Measurements from ENCODE around the gene SLC7A11. TPM values are rescaled to one million over a fixed set of nuclear protein-coding genes. Genes with fewer than 3 reads are reported as not detected.

Gene SLC7A11
- total and polyA plus RNA-seq, 2 donors: 0.47 to 0.87 TPM

DNA sequence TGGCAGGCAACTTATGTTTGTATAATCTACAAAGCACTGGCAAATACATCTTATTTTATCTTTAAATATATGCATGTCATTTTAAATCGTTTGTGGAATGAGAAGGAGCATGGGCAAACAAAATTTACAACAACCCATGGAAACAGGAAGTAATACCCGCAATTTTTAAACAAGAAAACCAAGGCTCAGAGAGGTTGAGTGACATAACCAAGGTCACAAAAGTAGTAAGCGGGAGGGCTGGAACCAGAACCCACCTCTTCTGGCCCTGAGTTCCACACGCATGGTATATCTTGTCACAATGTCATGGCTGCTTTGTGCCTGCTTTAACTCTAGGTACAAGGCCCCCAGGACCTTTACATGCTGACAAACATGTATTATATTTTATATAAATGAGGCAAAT is 52.9 kb downstream of the SLC7A11 start:
- Histone ChIP-seq H3K4me3 (ENCODE audit: low read length in 2 of 2) (no peak overlapping the region), H3K27me3 (ENCODE audit: control insufficient read depth in 2 of 2, insufficient read depth in 1 of 2, low read length in 1 of 2) (no peaks in the 10 kb centered on the region), H3K36me3 (ENCODE audit: control insufficient read depth in 2 of 2, insufficient read depth in 2 of 2, low read length in 1 of 2) (no peaks in the 10 kb centered on the region), H3K4me1 (ENCODE audit: control insufficient read depth in 2 of 2, insufficient read depth in 2 of 2, low read length in 2 of 2) (no peaks in the 10 kb centered on the region), H3K9me3 (ENCODE audit: control insufficient read depth in 2 of 2, insufficient read depth in 1 of 2, low read length in 1 of 2) (no peaks in the 10 kb centered on the region), H3K27ac (ENCODE audit: low read depth in 1 of 2, low read length in 1 of 2) (no peak overlapping the region)
- DNase-seq (ENCODE audit: low read depth in 6 of 9, low spot score in 9 of 9): no peak
- WGBS: 76% methylated on average over 4 of the region's 4 CpGs

DNA sequence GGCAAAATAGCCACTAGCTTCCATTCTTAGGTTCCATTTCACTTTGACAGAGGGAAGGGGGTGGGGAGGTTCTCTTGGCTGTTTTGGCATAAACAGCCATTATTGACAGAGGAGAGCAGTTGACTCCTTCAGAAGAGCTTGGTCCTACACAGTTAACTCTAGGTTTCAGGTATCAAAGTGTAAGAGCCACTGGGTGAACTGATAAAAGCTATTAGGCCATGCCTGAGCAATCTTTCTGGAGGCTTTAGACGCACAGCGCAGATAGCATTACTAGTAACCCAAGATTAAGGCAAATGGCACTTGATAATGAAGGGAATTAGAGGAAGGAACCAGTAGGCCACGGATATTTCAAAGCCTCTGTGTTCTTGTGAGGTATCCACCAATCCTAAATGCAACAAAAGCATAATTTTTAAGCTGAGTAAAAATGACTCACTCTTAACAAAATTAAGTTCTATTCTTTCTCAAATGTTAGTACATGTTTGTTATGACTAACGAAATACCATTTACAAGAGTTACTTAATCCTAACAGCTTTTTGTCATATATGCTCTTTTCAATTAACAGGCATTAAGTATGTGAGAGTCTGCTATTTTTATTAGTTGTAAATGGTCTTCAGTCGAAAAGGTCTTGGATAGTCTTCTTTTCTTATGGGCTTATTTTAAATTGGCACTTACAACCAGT is 53.6 kb downstream of the SLC7A11 start:
- Histone ChIP-seq H3K27ac (ENCODE audit: low read depth in 1 of 2, low read length in 1 of 2) (no peak overlapping the region), H3K4me1 (ENCODE audit: control insufficient read depth in 2 of 2, insufficient read depth in 2 of 2, low read length in 2 of 2) (no peaks in the 10 kb centered on the region), H3K36me3 (ENCODE audit: control insufficient read depth in 2 of 2, insufficient read depth in 2 of 2, low read length in 1 of 2) (no peaks in the 10 kb centered on the region), H3K4me3 (ENCODE audit: low read length in 2 of 2) (no peak overlapping the region), H3K27me3 (ENCODE audit: control insufficient read depth in 2 of 2, insufficient read depth in 1 of 2, low read length in 1 of 2) (no peaks in the 10 kb centered on the region), H3K9me3 (ENCODE audit: control insufficient read depth in 2 of 2, insufficient read depth in 1 of 2, low read length in 1 of 2) (no peaks in the 10 kb centered on the region)
- 94% methylated on average over 5 of the region's 5 CpGs for WGBS
- DNase-seq (ENCODE audit: low read depth in 6 of 9, low spot score in 9 of 9): no peak

DNA sequence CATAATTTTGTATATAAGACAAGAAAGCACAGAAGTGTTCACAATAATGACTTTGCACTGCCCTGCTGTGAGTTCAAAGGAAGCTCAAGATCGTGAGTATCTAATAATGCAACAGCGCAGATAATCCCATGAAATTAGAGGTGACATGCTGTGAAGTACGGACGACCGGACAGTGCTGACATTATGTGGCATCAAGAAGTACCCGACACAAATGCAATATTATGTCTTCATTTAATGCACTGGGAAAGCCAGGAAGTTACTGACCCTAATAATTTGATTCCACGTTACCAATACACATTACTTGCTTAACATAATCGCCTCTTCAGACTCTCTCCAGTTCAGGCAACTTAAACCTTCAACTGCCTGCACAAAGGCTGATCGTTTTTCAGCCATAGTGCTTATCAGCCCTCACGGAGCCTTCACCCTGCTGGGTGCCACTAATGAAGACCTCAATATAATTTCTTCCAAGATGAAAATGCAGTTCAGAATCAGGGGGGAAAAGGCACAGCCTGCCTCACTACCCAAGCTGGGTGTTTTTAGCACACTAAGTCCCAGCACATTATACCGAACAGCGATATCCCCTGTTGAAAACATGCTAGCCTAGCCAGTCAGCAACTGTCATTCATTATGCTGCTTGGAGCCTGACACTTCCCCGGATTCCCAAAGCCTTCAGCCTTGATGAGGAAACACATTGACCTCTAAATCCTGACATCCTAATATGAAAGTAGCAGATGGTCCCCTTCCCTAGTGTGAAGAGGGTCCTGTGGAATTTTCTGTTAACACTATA is 56.1 kb downstream of the SLC7A11 start:
- WGBS: 96% methylated on average over 13 of the region's 13 CpGs

DNA sequence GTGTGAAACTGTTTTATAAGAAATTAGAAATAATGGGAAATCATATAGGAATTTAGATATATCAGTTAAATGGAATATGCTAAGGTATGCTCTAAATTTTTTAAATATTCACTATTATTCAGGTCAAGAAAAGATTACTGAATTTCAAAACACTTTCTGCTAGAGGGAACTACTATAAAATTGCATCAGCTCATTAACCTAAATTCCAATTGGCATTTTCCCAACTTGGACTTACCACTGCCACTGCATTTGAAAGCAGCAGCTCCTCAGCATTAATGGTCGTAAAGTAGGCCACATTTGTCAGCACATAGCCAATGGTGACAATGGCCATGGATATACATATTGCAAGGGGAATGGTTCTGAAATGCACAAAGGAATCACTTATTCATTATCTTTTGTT is 57.3 kb downstream of the SLC7A11 start:
- Histone ChIP-seq H3K27ac (ENCODE audit: low read depth in 1 of 2, low read length in 1 of 2) (no peak overlapping the region), H3K27me3 (ENCODE audit: control insufficient read depth in 2 of 2, insufficient read depth in 1 of 2, low read length in 1 of 2) (no peaks in the 10 kb centered on the region), H3K4me3 (ENCODE audit: low read length in 2 of 2) (no peak overlapping the region), H3K9me3 (ENCODE audit: control insufficient read depth in 2 of 2, insufficient read depth in 1 of 2, low read length in 1 of 2) (no peaks in the 10 kb centered on the region), H3K36me3 (ENCODE audit: control insufficient read depth in 2 of 2, insufficient read depth in 2 of 2, low read length in 1 of 2) (no peaks in the 10 kb centered on the region), H3K4me1 (ENCODE audit: control insufficient read depth in 2 of 2, insufficient read depth in 2 of 2, low read length in 2 of 2) (no peaks in the 10 kb centered on the region)
- 96% methylated on average over 1 of the region's 1 CpG for WGBS
- no peak for DNase-seq (ENCODE audit: low read depth in 6 of 9, low spot score in 9 of 9)

More for the DNA sequence above, 56.1 kb downstream of the SLC7A11 start:
- Histone ChIP-seq H3K27me3 (ENCODE audit: control insufficient read depth in 2 of 2, insufficient read depth in 1 of 2, low read length in 1 of 2) (no peaks in the 10 kb centered on the region), H3K4me3 (ENCODE audit: low read length in 2 of 2) (no peak overlapping the region), H3K27ac (ENCODE audit: low read depth in 1 of 2, low read length in 1 of 2) (no peak overlapping the region), H3K9me3 (ENCODE audit: control insufficient read depth in 2 of 2, insufficient read depth in 1 of 2, low read length in 1 of 2) (no peaks in the 10 kb centered on the region), H3K4me1 (ENCODE audit: control insufficient read depth in 2 of 2, insufficient read depth in 2 of 2, low read length in 2 of 2) (no peaks in the 10 kb centered on the region), H3K36me3 (ENCODE audit: control insufficient read depth in 2 of 2, insufficient read depth in 2 of 2, low read length in 1 of 2) (no peaks in the 10 kb centered on the region)
- DNase-seq (ENCODE audit: low read depth in 6 of 9, low spot score in 9 of 9): no peak

DNA sequence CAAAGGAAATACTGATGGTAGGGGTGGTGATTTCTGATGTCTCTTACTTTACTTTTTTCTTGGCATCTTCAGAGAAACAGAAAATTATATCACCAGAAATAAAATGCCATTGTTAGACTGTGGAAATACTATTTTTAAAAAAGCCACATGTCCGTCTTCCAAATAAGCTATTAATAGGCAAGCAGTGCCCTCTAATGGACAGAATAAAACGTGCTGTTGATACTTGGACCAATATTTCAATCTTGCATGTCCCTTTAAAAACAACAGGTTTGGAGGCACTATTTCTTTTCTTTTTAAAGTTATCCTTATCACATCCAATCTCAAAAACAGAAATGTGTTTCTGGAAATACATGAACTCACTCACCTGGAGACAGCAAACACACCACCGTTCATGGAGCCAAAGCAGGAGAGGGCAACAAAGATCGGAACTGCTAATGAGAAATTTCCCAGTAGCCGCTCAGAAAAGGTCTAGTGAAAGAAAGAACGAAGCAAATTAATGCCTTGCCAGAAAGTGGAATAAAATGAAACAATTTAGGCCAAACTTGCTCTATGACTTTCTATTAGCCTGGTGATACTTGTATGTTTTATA is 59.2 kb downstream of the SLC7A11 start:
- Histone ChIP-seq H3K27me3 (ENCODE audit: control insufficient read depth in 2 of 2, insufficient read depth in 1 of 2, low read length in 1 of 2) (no peaks in the 10 kb centered on the region), H3K9me3 (ENCODE audit: control insufficient read depth in 2 of 2, insufficient read depth in 1 of 2, low read length in 1 of 2) (no peaks in the 10 kb centered on the region), H3K4me1 (ENCODE audit: control insufficient read depth in 2 of 2, insufficient read depth in 2 of 2, low read length in 2 of 2) (no peaks in the 10 kb centered on the region), H3K27ac (ENCODE audit: low read depth in 1 of 2, low read length in 1 of 2) (no peak overlapping the region), H3K36me3 (ENCODE audit: control insufficient read depth in 2 of 2, insufficient read depth in 2 of 2, low read length in 1 of 2) (no peaks in the 10 kb centered on the region), H3K4me3 (ENCODE audit: low read length in 2 of 2) (no peak overlapping the region)
- peak in 3 of 9 donors; percentile 1 to 27 (median 7) for DNase-seq (ENCODE audit: low read depth in 6 of 9, low spot score in 9 of 9)
- WGBS: 65% methylated on average over 6 of the region's 6 CpGs

DNA sequence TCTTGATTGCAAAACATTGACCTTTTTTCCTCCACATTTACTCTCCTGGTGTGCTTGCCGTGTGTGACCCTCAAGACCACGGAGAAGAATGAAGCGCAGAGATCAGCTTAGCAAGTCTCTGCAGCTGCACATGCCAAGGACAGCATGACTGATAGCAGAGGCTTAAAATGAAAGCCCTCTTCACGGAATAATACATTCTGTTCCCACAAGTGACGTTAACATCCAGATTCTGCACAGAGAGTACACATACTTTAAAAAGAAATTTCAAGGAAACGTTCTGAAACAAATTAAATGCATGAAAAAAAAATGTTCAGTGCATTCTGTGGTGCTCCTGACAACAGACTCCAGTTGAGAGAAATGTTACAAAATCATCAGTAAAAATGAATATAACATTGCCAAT is 60.9 kb downstream of the SLC7A11 start:
- WGBS: 89% methylated on average over 6 of the region's 6 CpGs
- no peaks in the 10 kb centered on the region for H3K36me3 ChIP-seq (ENCODE audit: control insufficient read depth in 2 of 2, insufficient read depth in 2 of 2, low read length in 1 of 2)
- no peak overlapping the region for H3K27ac ChIP-seq (ENCODE audit: low read depth in 1 of 2, low read length in 1 of 2)
- no peak for DNase-seq (ENCODE audit: low read depth in 6 of 9, low spot score in 9 of 9)
- no peaks in the 10 kb centered on the region for H3K27me3 ChIP-seq (ENCODE audit: control insufficient read depth in 2 of 2, insufficient read depth in 1 of 2, low read length in 1 of 2)
- no peaks in the 10 kb centered on the region for H3K9me3 ChIP-seq (ENCODE audit: control insufficient read depth in 2 of 2, insufficient read depth in 1 of 2, low read length in 1 of 2)
- no peaks in the 10 kb centered on the region for H3K4me1 ChIP-seq (ENCODE audit: control insufficient read depth in 2 of 2, insufficient read depth in 2 of 2, low read length in 2 of 2)
- H3K4me3 ChIP-seq (ENCODE audit: low read length in 2 of 2): no peak overlapping the region

DNA sequence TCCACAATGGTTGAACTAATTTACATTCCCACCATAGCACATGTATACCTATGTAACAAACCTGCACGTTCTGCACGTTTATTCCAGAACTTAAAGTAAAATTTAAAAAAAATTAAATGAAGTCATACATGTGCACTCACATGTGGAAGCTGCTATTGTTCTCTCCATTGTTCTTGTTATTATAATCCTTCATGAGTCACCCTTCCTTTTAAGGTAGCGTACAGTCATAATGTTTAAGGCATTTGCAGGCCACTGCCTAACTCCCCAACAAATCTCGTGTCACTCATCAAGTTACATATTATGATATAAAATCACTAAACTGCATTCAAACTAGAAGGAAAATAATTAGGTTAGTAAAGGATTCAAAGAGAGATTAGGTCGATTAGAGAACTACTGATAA is 63.6 kb downstream of the SLC7A11 start:
- WGBS: 96% methylated on average over 5 of the region's 5 CpGs
- H3K9me3 ChIP-seq (ENCODE audit: control insufficient read depth in 2 of 2, insufficient read depth in 1 of 2, low read length in 1 of 2): no peaks in the 10 kb centered on the region
- H3K27me3 ChIP-seq (ENCODE audit: control insufficient read depth in 2 of 2, insufficient read depth in 1 of 2, low read length in 1 of 2): no peaks in the 10 kb centered on the region
- no peaks in the 10 kb centered on the region for H3K4me1 ChIP-seq (ENCODE audit: control insufficient read depth in 2 of 2, insufficient read depth in 2 of 2, low read length in 2 of 2)
- no peaks in the 10 kb centered on the region for H3K36me3 ChIP-seq (ENCODE audit: control insufficient read depth in 2 of 2, insufficient read depth in 2 of 2, low read length in 1 of 2)
- no peak overlapping the region for H3K27ac ChIP-seq (ENCODE audit: low read depth in 1 of 2, low read length in 1 of 2)
- DNase-seq (ENCODE audit: low read depth in 6 of 9, low spot score in 9 of 9): no peak
- H3K4me3 ChIP-seq (ENCODE audit: low read length in 2 of 2): no peak overlapping the region

DNA sequence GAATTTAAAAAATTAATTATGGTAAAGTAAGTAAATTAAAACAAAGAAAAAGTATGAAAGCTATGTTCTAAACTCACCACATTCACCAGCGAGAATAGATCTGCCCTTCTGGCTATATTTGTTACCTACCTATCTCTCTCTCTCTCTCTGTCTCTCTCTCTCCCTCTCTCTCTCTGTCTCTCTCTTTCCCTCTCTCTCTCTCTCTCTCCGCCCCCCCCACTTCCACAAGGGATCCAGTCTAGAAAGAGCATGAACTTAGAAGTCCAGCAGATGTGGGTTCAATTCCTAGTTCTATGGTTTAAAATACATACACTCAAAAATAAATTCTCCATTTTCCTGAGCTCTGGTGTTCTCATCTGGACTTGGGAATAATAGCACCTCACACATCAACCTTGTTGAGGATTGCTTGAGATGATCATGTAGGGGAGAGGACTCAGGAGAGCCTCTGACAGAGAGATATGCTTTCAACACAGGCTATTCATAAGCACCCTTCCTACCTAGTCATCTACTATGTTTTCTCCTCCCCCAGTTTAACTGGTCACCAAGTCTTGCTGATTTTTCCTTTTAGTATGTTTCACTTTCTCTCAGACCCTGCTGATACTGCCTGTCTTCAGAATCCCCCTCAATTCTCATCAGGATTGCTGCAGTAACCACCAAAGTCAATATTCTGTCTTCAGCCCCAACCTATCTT is 64.7 kb downstream of the SLC7A11 start:
- Histone ChIP-seq H3K36me3 (ENCODE audit: control insufficient read depth in 2 of 2, insufficient read depth in 2 of 2, low read length in 1 of 2) (no peaks in the 10 kb centered on the region), H3K4me1 (ENCODE audit: control insufficient read depth in 2 of 2, insufficient read depth in 2 of 2, low read length in 2 of 2) (no peaks in the 10 kb centered on the region), H3K9me3 (ENCODE audit: control insufficient read depth in 2 of 2, insufficient read depth in 1 of 2, low read length in 1 of 2) (no peaks in the 10 kb centered on the region), H3K4me3 (ENCODE audit: low read length in 2 of 2) (no peak overlapping the region), H3K27ac (ENCODE audit: low read depth in 1 of 2, low read length in 1 of 2) (no peak overlapping the region), H3K27me3 (ENCODE audit: control insufficient read depth in 2 of 2, insufficient read depth in 1 of 2, low read length in 1 of 2) (no peaks in the 10 kb centered on the region)
- WGBS: 96% methylated on average over 2 of the region's 2 CpGs
- DNase-seq (ENCODE audit: low read depth in 6 of 9, low spot score in 9 of 9): no peak

All from thymus (tissue), 11 donors.